GM18502 (cell line): ENCODE results near the gene SLC1A5.
A peak's percentile ranks its signal among the peaks of the same experiment; 100 is the strongest.
"Not testable (repeated sequence)": the region's sequence is repeated elsewhere in the genome, so short reads cannot be mapped to it uniquely, and the experiment has no call there.

Experiments used
- ATAC-seq: cut with Tn5 transposase; IDR thresholded peaks from one replicate; pipeline ENCODE4 v1.9.1; 2021; ENCODE audit warnings: mild to moderate bottlenecking; ENCODE audit not compliant: unreplicated experiment, poor library complexity

The SLC1A5 gene

DNA sequence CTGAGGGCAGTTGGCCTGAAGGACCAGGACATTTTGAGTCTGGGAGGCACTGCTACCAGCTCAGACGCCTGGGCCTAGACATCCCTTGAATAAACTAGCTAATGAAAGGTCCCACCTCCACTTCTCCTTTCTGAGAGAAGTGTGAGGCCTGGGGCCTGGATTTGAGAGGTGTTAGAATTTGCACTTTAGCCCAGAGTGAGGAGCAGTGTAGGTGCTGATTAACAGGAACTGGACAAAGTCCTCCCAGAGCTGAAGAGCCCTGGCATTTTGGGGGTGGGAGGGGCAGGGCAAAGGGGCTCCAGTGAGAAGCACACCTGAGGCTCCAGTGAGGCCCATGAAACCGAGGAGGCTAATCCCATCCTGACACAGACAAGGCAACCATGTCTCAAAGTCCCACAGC lies 15.2 kb upstream of the SLC1A5 start:
- no peak for ATAC-seq

DNA sequence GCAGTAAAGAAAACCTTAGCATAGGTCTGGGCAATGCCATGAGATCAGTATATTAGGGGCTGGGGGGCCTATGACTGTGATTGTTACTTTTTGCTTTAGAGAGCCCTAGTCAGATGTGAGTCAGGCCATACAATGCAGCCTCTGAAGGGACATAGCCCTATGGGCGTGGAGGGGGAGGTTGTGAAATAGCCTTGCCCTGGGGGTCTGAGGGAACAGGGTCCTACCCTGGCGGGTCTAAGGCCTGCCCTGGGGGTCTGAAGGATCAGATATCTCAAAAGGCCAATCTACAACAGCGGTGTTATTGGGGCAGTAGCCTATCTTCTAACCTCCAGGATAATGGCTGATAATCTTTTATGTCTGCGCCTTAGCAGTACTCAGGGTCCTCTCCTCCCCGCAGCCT lies 13.8 kb upstream of the SLC1A5 start:
- ATAC-seq, result no peak

DNA sequence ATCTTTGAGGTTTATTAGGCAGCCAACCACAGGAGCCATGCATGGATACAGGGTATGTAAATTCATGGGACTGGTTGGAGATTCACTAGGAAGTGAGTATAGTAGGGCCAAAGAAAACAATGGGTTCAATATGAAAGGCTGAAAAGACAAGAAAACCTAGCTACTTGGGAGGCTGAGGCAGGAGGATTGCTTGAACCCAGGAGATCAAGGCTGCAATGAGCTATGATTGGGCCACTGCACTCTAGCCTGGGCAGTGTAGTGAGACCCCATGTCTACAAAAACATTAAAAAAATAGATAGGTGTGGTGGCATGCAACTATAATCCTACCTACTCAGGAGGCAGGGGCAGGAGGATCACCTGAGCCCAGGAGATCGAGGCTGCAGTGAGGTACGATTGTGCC lies 10.3 kb upstream of the SLC1A5 start:
- ATAC-seq, result no peak

DNA sequence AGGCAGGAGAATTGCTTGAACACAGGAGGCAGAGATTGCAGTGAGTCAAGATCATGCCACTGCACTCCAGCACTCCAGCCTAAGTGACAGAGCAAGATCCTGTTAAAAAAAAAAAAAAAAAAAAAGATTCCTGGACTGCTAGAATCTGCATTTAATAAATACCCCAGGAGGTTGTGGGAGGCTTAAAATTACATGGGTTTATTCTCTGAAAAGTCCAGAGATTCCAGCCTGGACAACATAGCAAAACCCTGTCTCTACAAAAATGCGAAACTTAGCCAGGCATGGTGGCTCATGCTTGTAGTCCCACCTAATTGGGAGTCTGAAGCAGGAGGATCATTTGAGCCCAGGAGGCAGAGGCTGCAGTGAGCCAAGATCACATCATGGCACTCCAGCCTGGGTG lies 9.5 kb upstream of the SLC1A5 start:
- ATAC-seq, result no peak

DNA sequence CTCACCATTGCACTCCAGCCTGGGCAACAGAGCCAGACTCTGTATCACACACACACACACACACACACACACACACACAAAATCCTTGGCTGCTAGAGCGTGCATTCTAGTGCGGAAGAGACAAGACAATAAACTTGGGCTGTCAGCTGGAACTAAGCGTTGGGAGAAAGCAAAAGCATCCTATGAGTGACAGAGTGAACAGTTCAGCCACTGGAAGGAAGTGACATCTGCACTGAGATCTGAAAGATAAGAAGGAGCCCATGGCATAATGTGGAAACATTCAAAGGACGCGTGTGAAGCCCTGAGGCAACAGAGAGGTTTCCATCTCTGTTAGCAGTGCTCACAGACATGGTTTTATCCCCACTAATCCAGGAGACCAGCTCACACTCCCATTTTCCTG lies 3.5 kb upstream of the SLC1A5 start:
- no peak for ATAC-seq

DNA sequence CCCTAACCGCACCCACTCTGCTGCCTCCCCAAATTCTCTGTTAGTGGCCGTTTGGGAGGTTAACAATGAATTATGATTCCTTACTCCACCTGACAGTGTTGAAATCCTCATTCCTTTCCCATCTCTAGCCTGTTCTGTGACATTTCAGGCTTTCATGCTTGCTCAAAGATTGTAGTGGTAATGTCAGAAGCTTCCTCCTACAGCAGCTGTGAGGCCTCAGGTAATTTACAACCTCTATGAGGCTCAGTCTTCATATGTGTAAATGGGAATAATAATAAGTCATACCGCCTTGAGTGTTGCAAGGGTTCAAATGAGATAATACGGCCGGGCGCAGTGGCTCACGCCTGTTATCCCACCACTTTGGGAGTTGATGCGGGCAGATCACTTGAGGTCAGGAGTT lies 977 bp upstream of the SLC1A5 start:
- no peak for ATAC-seq

DNA sequence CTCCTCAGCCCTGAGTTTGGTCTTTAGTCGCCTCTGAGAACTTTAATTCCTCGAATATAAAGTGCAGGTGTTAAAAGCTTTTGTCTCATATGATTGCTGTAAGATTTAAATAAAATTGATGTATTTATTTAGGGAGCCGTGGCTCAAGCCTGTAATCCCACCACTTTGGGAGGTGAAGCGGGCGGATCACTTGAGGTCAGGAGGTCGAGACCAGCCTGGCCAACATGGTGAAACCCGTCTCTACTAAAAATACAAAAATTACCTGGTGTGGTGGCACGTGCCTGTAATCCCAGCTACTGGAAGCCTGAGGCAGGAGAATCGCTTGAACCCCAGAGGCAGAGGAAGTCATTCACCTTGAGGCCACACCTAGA lies 559 bp upstream of the SLC1A5 start:
- no peak for ATAC-seq

DNA sequence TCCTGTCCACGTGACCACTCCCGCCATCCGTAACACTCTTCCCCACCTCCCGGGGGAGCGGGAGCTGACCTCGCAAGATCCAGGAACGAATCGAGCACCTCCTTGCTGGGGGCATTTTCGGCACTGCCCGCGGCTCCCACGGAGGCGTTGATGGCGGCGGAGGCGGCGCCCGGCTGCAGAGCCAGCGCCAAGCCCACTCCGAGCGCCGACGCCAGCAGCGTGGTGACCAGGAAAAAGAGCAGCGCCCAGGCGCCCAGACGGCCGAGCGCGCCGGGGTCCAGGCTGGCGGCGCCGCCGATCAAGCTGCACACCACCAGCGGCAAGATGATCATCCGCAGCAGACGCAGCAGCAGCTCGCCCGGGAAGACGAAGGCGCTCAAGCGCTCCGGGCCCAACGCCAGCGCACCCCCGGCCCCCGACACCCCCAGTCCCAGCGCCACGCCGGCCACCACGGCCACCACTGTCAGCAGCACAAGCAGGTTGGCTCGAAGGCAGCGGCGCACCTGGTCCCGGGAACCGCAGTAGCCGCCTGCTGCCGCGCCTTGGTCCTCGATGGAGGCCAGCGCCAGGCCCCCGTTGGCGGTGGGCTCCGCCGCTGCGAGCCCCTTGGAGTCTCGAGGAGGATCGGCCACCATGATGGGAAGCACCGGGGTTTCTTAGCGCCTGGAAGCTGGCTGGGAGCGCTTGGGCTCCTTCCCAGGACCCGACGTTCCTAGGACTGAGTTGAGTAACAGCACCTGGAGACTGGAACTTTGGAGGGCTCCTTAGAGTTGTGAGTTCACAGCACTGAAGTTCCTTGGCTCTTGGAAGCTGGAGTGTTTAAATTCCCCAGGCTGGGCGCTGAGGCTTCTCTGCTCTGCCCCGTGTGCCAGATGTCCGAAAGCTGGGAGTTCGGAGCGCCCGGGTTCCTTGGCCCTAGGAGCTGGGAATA lies 798 bp downstream of the SLC1A5 start:
- ATAC-seq, result no peak

DNA sequence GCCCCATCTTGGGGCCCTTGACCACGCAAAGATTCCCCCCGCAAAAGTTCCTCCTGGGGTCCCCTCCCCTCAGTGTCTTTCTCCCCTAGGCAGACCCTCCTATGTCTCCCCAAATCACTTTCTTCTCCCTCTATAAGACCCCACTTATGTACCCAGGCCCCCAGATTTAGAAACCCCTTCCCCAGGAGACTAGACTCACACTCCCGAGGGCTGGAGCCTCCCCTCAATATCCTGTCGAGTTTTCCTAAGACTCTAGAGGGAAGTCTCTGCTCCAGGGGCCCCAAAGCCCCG lies 1.4 kb downstream of the SLC1A5 start:
- ATAC-seq, result no peak

DNA sequence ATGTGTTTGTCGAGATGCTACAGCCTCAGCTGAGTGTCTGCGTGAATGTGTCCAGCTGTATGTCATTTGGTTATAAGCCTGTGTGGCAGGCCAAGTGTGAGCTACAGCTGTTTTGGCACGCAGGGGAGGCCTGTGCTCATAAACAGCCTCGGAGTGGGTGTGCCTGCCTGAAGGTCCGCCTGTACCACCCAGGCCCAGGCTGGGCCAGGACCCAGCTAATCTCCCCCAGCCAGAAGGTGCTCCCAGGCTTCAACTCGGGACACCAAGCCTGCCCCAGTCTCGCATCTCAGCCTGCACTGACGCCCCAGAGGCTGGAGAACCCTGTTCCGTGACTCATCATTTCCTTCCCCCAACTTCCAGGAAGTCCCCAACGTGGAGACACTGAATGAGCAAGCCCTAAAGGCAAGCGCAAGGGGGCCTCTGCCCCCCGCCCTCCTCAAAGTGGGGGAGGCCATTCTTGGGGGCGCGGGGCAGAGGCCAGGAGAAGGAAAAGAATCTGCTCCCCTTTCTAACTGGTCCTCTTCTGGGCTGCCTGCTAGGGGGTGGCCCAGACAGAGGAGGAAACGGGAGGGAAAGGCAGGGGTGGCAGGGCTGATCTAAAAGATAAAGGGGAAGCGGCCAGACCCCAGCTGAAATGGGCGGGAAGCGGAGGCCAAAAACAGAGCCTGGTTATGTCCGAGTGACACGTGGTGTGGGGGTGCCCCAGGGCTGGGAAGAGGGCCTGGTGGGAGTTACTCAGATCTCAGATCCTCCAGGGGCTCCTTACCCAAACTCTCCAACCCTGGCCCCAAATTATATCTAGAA lies 2.0 kb downstream of the SLC1A5 start:
- peak; percentile 40 for ATAC-seq

DNA sequence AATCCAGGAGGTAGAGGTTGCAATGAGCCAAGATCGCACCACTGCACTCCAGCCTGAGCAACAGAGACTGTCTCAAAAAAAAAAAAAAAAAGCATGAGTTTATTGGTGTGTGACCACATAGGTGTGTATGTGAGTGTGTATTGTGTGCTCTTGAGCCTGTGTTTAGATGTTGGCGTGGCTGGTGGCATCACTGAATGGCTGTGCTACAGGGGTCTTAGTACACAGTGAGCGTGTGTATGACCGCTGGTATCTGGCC lies 2.5 kb downstream of the SLC1A5 start:
- no peak for ATAC-seq

DNA sequence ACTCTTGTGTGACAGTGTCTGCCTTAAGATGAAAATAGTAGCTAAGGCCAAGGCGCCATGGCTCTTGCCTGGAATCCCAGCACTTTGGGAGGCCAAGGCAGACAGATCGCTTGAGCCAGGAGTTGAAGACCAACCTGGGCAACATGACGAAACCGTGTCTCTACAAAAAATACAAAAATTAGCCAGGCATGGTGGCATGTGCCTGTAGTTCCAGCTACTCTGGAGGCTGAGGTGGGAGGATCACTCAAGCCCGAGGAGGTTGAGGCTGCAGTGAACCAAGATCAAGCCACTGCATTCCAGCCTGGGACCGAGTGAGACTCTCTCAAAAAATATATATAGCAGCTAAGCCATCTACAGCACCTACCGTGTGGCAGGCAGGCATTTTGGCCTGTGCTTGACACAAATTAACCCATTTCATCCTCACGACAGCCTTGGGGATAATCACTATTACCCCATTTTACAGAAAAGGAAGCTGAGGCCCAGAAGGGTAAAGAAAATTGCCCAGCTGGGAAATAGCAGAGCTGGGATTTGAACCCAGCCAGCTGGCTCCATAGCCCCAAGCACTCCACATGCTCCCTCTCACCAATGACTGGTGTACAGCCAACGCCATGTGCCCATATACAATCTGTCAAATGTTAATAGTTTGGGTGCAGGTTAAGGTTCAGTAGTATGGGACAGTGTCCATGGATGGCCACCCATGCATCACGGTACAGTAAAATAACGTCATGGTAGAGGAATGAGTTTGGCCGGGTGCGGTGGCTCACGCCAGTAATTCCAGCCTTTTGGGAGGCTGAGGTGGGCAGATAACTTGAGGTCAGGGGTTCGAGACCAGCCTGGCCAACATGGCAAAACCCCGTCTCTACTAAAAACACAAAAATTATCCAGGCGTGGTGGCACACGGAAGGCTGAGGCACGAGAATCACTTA lies 3.1 kb downstream of the SLC1A5 start:
- ATAC-seq, result no peak

DNA sequence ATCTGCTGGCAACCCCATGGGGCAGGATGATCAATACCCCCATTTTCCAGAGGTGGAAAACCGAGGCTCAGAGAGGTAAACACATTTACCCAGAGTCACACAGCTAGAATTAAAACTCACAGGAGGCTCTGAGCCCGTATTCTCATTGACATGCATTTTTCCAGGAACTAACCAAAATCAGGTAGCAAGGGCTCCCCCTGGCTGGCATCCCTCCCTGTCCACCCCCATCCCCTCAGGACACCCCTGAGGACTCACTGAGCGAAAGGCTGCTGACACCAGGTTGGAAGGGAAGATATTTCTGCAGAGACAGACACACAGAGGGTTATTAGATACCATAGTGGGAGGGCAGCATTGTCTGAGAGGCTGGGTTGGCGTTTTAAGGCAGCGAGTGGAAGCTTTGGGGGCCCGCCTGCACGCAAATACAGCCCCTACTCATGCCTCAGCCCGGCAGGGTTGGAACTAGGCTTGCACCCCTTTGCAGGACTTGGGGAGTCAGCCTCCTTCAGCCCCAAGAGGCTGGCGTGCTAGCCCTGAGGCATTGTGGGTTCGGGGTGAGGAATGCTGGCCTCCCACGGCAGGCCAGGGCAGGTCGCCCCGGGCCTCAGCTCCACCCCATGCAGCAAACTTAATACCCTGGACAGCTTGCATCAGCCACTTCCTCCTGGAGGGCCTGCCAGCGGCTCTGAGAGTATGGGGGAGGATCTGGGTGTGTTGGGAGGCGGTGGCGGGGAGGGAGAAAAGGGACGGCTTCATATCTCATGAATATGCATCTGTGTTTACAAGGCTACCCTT lies 3.9 kb downstream of the SLC1A5 start:
- ATAC-seq, result no peak

DNA sequence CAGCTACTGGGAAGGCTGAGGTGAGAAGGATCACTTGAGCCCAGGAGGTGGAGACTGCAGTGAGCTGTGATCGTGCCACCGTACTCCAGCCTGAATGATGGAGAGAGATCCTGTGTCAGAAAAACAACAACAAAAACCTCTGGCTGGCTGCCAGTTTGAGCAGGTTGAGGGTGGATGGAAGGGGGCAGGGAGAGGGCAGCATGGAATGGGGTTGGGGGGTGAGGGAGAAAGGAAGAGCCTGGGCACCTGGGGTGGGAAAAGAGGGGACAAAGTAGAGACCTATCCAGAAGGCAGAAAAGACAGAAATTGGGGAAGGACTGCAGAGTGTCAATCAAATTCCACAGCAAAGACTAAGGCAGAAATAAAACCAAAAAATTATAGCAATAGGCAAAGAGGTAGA lies 4.7 kb downstream of the SLC1A5 start:
- ATAC-seq, result no peak

DNA sequence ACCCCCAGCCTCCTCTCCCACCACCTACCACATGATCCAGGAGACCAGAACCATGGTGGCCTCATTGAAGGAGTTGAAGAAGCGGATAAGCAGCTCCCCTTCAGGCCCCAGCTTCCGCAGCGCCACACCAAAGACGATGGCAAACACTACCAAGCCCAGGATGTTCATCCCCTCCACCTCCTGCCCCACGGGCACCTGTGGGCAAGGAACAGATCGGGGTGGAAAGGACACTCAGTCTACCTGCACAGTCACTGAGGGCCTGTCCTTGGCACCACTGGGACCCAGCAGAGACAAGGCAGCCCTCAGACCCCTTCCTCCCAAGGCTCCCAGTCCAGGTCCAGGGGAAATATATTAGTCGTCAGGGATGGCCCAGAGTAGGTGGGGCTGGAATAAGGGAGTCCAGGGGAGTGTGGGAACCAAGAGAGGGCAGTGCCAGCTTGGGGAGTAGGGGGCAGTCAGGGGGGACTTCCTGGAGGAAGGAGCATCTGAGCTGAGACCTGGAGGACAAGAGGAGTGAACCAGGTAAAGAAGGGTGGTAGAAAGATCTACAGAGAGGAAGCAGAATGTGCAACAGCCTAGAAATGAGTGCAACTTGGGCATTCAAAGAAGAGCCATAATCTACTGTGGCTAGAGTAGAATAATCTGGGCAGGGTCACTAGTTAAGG lies 5.9 kb downstream of the SLC1A5 start:
- no peak for ATAC-seq

DNA sequence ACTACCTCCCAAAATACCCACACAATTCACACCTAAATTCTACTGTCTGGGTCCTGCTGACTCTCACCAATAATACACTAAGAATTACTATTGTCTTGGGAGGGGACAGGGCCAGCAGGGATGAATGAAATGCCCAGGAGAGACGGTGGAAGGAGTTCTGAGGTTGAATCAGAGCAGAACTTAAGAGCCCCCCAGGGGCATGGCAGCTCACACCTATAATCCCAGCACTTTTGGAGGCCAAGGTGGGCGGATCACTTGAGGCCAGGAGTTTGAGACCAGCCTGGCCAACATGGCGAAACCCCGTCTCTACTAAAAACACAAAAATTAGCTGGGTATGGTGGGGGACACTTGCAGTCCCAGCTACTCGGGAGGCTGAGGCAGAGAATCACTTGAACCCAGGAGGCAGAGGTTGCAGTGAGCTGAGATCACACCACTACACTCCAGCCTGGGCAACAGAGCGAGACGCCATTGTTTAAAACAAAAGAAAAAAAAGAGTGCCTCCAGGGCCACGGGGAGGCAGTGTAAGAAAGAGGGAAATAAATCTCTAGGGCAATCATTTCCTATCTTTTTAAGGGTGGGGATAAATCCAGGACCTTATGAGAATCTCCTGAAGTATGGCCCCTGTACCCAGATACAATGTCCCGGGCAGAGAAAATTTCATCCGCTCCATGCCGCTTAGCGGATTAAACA lies 10.3 kb downstream of the SLC1A5 start:
- not testable (repeated sequence) for ATAC-seq

DNA sequence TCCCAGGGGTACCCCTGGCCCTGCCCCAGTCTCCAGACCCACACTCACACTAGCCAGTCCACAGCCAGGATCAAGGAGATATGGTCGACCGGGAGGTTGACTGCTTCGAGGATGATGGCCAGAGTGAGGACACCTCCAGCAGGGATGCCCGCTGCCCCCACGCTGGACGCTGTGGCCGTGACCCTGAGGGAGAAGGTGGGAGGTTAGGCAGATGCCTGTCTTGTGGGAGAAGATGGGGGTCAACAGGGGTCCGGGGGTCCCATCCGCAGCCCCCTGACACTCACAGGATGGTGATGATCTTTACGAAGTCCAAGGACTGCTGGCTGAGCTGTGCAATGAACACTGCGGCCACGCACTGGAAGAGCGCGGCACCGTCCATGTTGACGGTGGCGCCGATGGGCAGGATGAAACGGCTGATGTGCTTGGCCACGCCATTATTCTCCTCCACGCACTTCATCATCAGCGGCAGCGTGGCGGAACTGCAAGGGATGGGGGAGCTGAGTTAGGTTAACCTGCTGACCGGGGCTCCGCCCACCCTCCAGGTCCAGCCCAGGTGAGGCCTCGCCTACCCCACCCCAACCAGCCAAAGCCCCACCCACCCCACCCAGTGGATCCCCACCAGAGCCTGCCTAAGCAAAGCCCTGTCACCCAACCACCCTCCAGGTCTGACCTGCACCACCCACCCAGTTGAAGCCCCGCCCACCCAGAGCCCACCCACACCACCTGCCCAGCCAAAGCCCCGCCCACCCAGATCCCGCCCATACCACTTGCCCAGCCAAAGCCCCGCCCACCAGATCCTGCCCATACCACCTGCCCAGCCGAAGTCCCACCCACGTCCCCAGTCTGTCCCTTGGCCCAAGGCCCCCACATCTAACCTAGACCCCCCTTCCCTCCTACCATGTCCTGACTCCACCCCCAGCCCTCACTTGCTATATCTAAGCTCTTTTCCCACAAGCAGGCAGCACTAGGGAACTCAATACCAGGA lies 11.2 kb downstream of the SLC1A5 start:
- ATAC-seq, result no peak

DNA sequence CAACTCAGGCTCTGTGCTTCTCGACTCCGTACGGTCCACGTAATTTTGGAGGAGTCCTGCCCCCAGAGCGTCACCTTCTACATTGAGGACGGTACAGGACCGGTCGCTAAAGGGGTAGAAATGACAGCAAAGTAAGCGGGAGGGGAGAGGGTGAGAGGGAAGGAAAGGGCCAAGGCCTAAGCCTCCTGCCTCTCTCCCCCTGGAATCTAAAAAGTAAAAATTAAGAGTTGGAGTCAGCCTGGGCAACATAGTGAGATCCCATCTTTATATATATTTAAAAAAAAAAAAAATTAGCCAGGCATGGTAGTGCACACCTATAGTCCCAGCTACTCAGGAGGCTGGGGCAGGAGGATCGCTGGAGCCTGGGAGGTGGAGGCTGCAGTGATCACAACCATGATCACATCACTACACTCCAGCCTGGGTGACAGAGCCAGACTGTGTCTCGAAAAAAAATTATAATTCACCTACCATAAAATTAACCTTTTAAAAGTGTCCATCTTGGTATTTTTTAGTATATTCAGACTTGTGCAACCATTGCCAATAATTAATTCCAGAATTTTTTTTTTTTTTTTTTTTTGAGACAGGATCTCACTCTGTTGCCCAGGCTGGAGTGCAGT lies 12.6 kb downstream of the SLC1A5 start:
- no peak for ATAC-seq
